ENCODE data around the gene INPP5D. TPM values are rescaled to one million over a fixed set of nuclear protein-coding genes. Genes with fewer than 3 reads are reported as not detected.

The INPP5D gene
- total RNA-seq, 4 donors from 2014 or later: 22.8 to 55.3 (median 42.1) TPM

DNA sequence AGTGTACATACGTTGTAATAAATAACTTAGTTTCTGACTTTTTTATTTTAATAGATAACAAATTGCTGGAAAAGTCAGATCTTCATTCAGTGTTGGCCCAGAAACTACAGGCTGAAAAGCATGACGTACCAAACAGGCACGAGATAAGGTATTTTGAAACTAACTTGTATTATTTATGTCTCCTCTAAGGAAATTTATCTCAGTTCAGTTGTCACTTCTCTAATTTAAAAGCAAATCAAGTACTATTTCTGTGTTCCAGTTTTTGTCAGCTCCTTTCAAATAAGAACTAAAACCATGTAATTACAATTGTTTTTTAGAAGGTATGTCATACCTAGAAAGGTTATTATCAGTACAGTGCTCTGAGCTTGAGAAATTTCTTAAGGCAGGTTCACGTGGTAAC lies 195.9 kb downstream of the INPP5D start:
- Histone ChIP-seq H3K9me3 (no peaks in the 10 kb centered on the region), H3K27me3 (no peaks in the 10 kb centered on the region), H3K4me1 (peaks cover 0 to 36% (median 13%) of the 10 kb centered on the region in 4 donors), H3K27ac (no peak overlapping the region), H3K36me3 (peaks cover 0 to 63% (median 14%) of the 10 kb centered on the region in 3 donors), H3K4me3 (no peak overlapping the region)
- 87% methylated on average over 4 of the region's 4 CpGs for WGBS, 2 donors
- TF ChIP-seq POLR2A (IDR thresholded peaks at IDR 0.05) (no peak), EP300 (IDR thresholded peaks at IDR 0.05) (no peak)
- TF ChIP-seq, protein P1, sequence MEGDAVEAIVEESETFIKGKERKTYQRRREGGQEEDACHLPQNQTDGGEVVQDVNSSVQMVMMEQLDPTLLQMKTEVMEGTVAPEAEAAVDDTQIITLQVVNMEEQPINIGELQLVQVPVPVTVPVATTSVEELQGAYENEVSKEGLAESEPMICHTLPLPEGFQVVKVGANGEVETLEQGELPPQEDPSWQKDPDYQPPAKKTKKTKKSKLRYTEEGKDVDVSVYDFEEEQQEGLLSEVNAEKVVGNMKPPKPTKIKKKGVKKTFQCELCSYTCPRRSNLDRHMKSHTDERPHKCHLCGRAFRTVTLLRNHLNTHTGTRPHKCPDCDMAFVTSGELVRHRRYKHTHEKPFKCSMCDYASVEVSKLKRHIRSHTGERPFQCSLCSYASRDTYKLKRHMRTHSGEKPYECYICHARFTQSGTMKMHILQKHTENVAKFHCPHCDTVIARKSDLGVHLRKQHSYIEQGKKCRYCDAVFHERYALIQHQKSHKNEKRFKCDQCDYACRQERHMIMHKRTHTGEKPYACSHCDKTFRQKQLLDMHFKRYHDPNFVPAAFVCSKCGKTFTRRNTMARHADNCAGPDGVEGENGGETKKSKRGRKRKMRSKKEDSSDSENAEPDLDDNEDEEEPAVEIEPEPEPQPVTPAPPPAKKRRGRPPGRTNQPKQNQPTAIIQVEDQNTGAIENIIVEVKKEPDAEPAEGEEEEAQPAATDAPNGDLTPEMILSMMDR (IDR thresholded peaks at IDR 0.05): no peak
- no peak for DNase-seq (ENCODE audit: low spot score in 2 of 2)

Small RNA genes lying within 50 kb of the gene (small RNA-seq; reads per million reads assigned to genes)
- gene RN7SL32P: not detected

Other genes starting within 250 kb of the INPP5D start
- gene SNORC, start 190.1 kb upstream of the INPP5D start, total RNA-seq: 10 to 100 TPM in 3 of 4 donors, 1 to 10 TPM in 1; 6.9 to 24.0 (median 10.7) TPM
- gene NGEF, start 47.1 kb upstream of the INPP5D start, total RNA-seq: 10 to 100 TPM; 12.9 to 47.6 (median 22.7) TPM
- gene NEU2, start 27.7 kb upstream of the INPP5D start, total RNA-seq: not detected
- 10 to 100 TPM; 16.7 to 44.1 (median 33.6) TPM for gene ATG16L1, start 191.3 kb downstream of the INPP5D start, total RNA-seq
- not detected for gene SAG, start 247.5 kb downstream of the INPP5D start, total RNA-seq